Thymus (tissue), 11 donors: ENCODE results near the gene CTRL. TPM values are rescaled to one million over a fixed set of nuclear protein-coding genes. Genes with fewer than 3 reads are reported as not detected.
A peak's percentile ranks its signal among the peaks of the same experiment; 100 is the strongest.

ENCODE experiments used
- DNase-seq, 9 donors: peaks; one replicate each; pipeline ENCODE4 v3.0.0-alpha.2; 2013; ENCODE audit warnings: low spot score in 9 of 9, low read depth in 6 of 9, missing footprints in 1 of 9
- H3K27ac ChIP-seq, 2 donors: one replicate each; pipeline ENCODE4 v1.5.1; 2013; ENCODE audit warnings: control low read depth in 1 of 2, low read depth in 1 of 2, low read length in 1 of 2, mild to moderate bottlenecking in 1 of 2, moderate library complexity in 1 of 2
- H3K27me3 ChIP-seq, 2 donors: one replicate each; pipeline ENCODE4 v1.5.1; 2013; ENCODE audit warnings: low read length in 1 of 2; ENCODE audit not compliant: control insufficient read depth in 2 of 2, insufficient read depth in 1 of 2
- H3K36me3 ChIP-seq, 2 donors: one replicate each; pipeline ENCODE4 v1.5.1; 2013; ENCODE audit warnings: low read length in 1 of 2, mild to moderate bottlenecking in 1 of 2, moderate library complexity in 1 of 2; ENCODE audit not compliant: control insufficient read depth in 2 of 2, insufficient read depth in 2 of 2
- H3K4me1 ChIP-seq, 2 donors: one replicate each; pipeline ENCODE4 v1.5.1; 2013; ENCODE audit warnings: low read length in 2 of 2; ENCODE audit not compliant: control insufficient read depth in 2 of 2, insufficient read depth in 2 of 2
- H3K4me3 ChIP-seq, 2 donors: one replicate each; pipeline ENCODE4 v1.5.1; 2013; ENCODE audit warnings: low read length in 2 of 2, control low read depth in 1 of 2, mild to moderate bottlenecking in 1 of 2
- H3K9me3 ChIP-seq, 2 donors: one replicate each; pipeline ENCODE4 v1.5.1; 2013; ENCODE audit warnings: low read length in 1 of 2, mild to moderate bottlenecking in 1 of 2; ENCODE audit not compliant: control insufficient read depth in 2 of 2, insufficient read depth in 1 of 2
- WGBS: extraction: QIAGEN DNeasy Blood & Tissue Kit; methylation state at CpG from one replicate; pipeline ENCODE4 v1.1.7; 2013; 5-methylcytosine and 5-hydroxymethylcytosine counted together
- polyA plus RNA-seq: library from polyadenylated mRNA; stranded (reverse); fragments of 200-250 nt; gene quantifications from one replicate; pipeline ENCODE4 v1.2.3, GENCODE V29; 2013
- total RNA-seq: library from RNA; stranded (reverse); fragments of 120-200 nt; gene quantifications from one replicate; pipeline ENCODE4 v1.2.4, GENCODE V29; 2013
- donor health status: healthy.

The CTRL gene
- total and polyA plus RNA-seq, 2 donors, result 0.61 to 6.4 TPM

- H3K4me3 ChIP-seq, result peak overlapping the region in 1 of 2 donors; percentile 3
- H3K36me3 ChIP-seq, result peaks cover 40 to 48% of the 10 kb centered on the region in 2 donors
- peak in 2 of 9 donors; percentile 33 to 40 for DNase-seq
- peak overlapping the region; percentile 64 to 93 for H3K27ac ChIP-seq
- peaks cover 0 to 4% of the 10 kb centered on the region in 2 donors for H3K9me3 ChIP-seq
- 93% methylated on average over 32 of the region's 32 CpGs for WGBS
- peaks cover 43 to 55% of the 10 kb centered on the region in 2 donors for H3K4me1 ChIP-seq
- H3K27me3 ChIP-seq, result no peaks in the 10 kb centered on the region
Measured at GRCh38 chr16:67963662-67964321, 32.1 kb upstream of the CTRL start.

GRCh38 chr16:67963292-67963661 lies 31.6 kb upstream of the CTRL start:
- 95% methylated on average over 2 of the region's 2 CpGs for WGBS
- Histone ChIP-seq H3K4me3 (peak overlapping the region in 1 of 2 donors; percentile 3), H3K27ac (peak overlapping the region; percentile 53 to 93), H3K9me3 (peaks cover 0 to 4% of the 10 kb centered on the region in 2 donors), H3K4me1 (peaks cover 41 to 54% of the 10 kb centered on the region in 2 donors), H3K27me3 (no peaks in the 10 kb centered on the region), H3K36me3 (peaks cover 45 to 53% of the 10 kb centered on the region in 2 donors)
- no peak for DNase-seq

DNA sequence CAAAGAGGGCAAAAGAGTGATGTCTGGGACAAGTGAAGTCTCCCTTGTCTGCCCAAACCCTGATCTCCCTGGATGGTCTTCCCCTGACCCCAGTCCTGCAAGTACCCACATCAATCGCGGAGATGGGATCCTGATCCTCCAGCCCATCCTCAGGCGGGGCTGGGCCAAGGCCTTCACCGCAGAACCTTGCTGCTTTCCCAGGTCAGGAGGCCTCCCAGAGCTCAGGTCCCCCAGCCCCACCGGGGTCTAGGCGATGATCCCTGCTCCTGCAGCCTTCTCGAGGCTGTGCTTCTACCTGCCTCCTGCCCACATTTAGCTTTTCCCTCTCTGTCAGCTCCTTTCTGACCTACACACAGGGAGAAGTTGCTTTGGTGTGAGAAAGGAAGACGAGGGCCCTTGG lies 30.5 kb upstream of the CTRL start:
- Histone ChIP-seq H3K27me3 (no peaks in the 10 kb centered on the region), H3K27ac (no peak overlapping the region), H3K36me3 (peaks cover 53 to 62% of the 10 kb centered on the region in 2 donors), H3K4me1 (peaks cover 39 to 47% of the 10 kb centered on the region in 2 donors), H3K9me3 (peaks cover 0 to 4% of the 10 kb centered on the region in 2 donors), H3K4me3 (no peak overlapping the region)
- DNase-seq, result no peak
- 97% methylated on average over 8 of the region's 8 CpGs for WGBS

DNA sequence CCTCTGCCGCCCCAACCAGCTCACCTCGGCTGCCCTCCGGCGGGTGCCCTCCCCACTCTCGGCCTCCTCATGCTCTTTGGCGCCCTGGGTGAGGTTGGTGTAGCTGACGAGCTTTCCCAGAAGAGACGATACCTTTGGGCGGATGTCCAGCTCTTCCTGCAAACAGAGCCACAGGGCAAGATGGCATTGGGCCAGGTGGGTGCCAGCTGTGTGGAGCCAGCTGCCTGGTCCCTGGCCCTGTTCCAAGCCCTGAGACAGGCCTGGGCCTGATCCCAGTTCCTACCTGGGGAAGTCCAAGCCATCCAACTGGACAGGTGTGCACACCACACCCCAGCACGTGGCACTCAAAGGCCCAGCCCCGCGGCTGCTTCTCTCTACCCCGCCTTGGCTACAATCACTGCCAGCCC lies 29.9 kb upstream of the CTRL start:
- Histone ChIP-seq H3K4me3 (no peak overlapping the region), H3K27me3 (no peaks in the 10 kb centered on the region), H3K27ac (no peak overlapping the region), H3K4me1 (peaks cover 33 to 41% of the 10 kb centered on the region in 2 donors), H3K36me3 (peaks cover 53 to 62% of the 10 kb centered on the region in 2 donors), H3K9me3 (peaks cover 0 to 4% of the 10 kb centered on the region in 2 donors)
- 96% methylated on average over 13 of the region's 13 CpGs for WGBS
- DNase-seq, result peak in 1 of 9 donors; percentile 12

GRCh38 chr16:67959536-67960329 lies 28.1 kb upstream of the CTRL start:
- Histone ChIP-seq H3K9me3 (peaks cover 0 to 4% of the 10 kb centered on the region in 2 donors), H3K4me1 (peaks cover 16 to 23% of the 10 kb centered on the region in 2 donors), H3K4me3 (no peak overlapping the region), H3K36me3 (peaks cover 65 to 66% of the 10 kb centered on the region in 2 donors), H3K27ac (no peak overlapping the region), H3K27me3 (no peaks in the 10 kb centered on the region)
- DNase-seq, result no peak
- 95% methylated on average over 11 of the region's 11 CpGs for WGBS

DNA sequence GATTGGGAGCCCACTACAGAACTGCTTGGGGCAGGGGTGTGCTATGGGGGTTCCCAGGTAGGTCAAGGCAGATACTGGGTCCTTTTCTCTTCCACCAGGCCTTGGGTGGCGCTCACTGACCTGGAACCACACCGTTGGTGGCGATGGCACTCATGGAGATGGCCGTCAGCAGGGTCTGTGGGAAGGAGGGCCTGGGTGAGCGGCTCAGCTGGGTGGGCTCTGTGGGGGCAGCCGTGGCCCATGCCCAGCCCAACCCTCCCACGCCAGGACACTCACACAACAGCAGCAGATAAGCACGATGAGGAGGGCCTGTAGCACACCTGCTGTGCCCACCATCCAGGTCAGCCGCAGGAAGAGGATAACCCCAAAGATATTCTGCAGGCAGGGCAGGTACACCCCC lies 26.0 kb upstream of the CTRL start:
- Histone ChIP-seq H3K27ac (no peak overlapping the region), H3K4me1 (peaks cover 0 to 3% of the 10 kb centered on the region in 2 donors), H3K9me3 (peaks cover 0 to 4% of the 10 kb centered on the region in 2 donors), H3K4me3 (no peak overlapping the region), H3K27me3 (no peaks in the 10 kb centered on the region), H3K36me3 (peaks cover 66 to 71% of the 10 kb centered on the region in 2 donors)
- WGBS, result 97% methylated on average over 9 of the region's 9 CpGs
- DNase-seq, result no peak

GRCh38 chr16:67954421-67955196 lies 22.9 kb upstream of the CTRL start:
- H3K36me3 ChIP-seq, result peaks cover 61 to 70% of the 10 kb centered on the region in 2 donors
- H3K4me3 ChIP-seq, result no peak overlapping the region
- WGBS, result 95% methylated on average over 10 of the region's 10 CpGs
- H3K9me3 ChIP-seq, result peaks cover 0 to 4% of the 10 kb centered on the region in 2 donors
- H3K27ac ChIP-seq, result no peak overlapping the region
- no peak for DNase-seq
- H3K27me3 ChIP-seq, result no peaks in the 10 kb centered on the region
- no peaks in the 10 kb centered on the region for H3K4me1 ChIP-seq

DNA sequence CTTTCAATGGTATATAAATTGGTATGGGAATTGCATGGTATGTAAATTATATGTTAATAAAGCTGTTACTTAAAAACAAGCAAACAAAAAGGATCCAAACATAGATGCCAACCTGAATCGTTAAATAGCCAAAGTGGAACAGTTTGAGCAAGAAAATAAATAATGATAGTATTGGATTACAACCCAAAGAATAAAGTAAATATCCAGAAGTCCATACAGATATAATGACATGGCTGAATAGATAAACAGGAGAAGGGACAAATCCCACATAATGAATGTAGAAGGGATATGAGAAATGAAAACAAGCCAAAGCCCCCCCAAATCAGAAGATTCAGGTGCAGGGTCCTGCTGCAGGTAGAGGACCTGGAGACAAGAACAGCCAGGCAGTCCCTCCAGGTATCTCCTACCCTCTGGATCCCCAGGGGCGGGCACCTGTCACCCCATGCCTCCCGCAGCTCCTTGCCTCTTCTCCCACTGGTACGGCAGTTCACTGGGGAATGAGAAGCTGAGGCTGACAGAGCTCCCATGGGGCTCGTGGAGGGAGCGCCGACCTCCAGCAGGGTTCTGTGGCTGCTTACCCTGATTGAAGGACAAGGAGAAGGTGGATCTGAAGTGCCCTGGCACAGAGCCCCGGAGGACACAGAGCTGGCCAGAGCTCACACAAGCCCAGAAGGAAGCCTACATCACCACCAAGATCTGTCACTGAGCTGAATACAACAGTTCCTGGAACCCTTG lies 22.1 kb upstream of the CTRL start:
- Histone ChIP-seq H3K36me3 (peaks cover 56 to 69% of the 10 kb centered on the region in 2 donors), H3K27ac (no peak overlapping the region), H3K27me3 (no peaks in the 10 kb centered on the region), H3K4me3 (no peak overlapping the region), H3K9me3 (no peaks in the 10 kb centered on the region), H3K4me1 (no peaks in the 10 kb centered on the region)
- DNase-seq, result no peak
- WGBS, result 98% methylated on average over 8 of the region's 8 CpGs
